Upper lobe of right lung (tissue), 1 donor: ENCODE results near the gene GLO1. TPM values are rescaled to one million over a fixed set of nuclear protein-coding genes. Genes with fewer than 3 reads are reported as not detected.
"Not testable (repeated sequence)": the region's sequence is repeated elsewhere in the genome, so short reads cannot be mapped to it uniquely, and the experiment has no call there.

ENCODE experiments used
- ATAC-seq: fragments of 200-7000 bp; cut with Tn5 transposase; one replicate; pipeline ENCODE4 v1.9.1; 2020; ENCODE audit warnings: mild to moderate bottlenecking, moderate library complexity
- DNase-seq: peaks from one replicate; pipeline ENCODE4 v3.0.0-alpha.2; 2020
- H3K27ac ChIP-seq: fragments of 200-600 bp; one replicate; pipeline ENCODE4 v1.8.0; 2022
- H3K27me3 ChIP-seq: fragments of 200-600 bp; one replicate; pipeline ENCODE4 v1.8.0; 2022; ENCODE audit warnings: mild to moderate bottlenecking
- H3K36me3 ChIP-seq: fragments of 200-600 bp; one replicate; pipeline ENCODE4 v1.8.0; 2022
- H3K4me1 ChIP-seq: fragments of 200-600 bp; one replicate; pipeline ENCODE4 v1.8.0; 2022
- H3K4me3 ChIP-seq: fragments of 200-600 bp; one replicate; pipeline ENCODE4 v1.8.0; 2022; ENCODE audit warnings: mild to moderate bottlenecking
- H3K9me3 ChIP-seq: fragments of 200-600 bp; one replicate; pipeline ENCODE4 v1.8.0; 2022
- CTCF ChIP-seq: fragments of 200-600 bp; IDR thresholded peaks from one replicate; pipeline ENCODE4 v1.8.0; 2022; ENCODE audit warnings: antibody characterized with exemption
- intact Hi-C: fragments of 100-400 bp; cut with DNase I; formaldehyde crosslinking; loops from one replicate; pipeline ENCODE4 v1.11.0; 2022
- total RNA-seq: library from RNA; stranded (reverse); fragmentation: NEBNext Ultra II Directional; extraction: Animal tissue kit (Norgen Biotek cat#: 25700); gene quantifications from one replicate; pipeline ENCODE4 v1.2.1, GENCODE V29; 2021
- donor health status: DM: no; HTN: yes; CAD: no; lungs with severe emphysema.

The GLO1 gene
- total RNA-seq, 1 donor from 2014 or later, result 91.4 TPM

DNA sequence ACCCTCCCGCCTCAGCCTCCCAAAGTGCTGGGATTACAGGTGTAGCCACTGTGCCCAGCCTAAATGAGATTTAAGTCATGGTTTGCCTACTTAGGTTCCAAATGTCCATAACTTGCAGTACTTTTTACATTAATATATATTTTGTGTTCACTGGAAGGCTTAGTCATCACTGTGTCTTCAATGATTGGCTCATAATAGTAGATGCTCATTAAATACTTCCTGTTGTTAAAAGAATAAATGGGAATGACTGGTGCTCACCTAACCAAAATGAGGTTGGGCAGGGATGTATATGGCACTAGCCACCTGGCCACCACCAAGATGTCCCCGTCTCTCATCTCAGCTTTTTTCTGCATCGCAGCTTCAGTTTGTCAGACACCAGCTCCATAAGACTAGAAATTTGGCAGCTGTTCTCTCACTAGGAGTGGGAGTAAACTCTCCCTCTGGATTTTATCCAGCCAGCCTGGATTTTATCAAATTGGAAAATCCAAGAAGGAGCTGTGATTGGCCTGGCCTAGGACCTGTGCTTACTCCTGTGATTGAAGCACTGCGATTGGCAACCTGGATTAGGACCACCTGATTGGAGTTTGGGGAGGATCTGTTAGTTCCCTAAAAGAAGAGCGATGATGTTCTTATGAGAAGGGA is 1.1 kb upstream of the GLO1 start:
- no peak overlapping the region for H3K4me3 ChIP-seq
- no peaks in the 10 kb centered on the region for H3K4me1 ChIP-seq
- no peak for ATAC-seq
- intact Hi-C loops, result no loop called here
- TF ChIP-seq CTCF, result no peak
- no peak for DNase-seq
- no peak overlapping the region for H3K27ac ChIP-seq
- peaks cover 3% of the 10 kb centered on the region for H3K9me3 ChIP-seq
- H3K27me3 ChIP-seq, result no peaks in the 10 kb centered on the region
- H3K36me3 ChIP-seq, result no peaks in the 10 kb centered on the region

DNA sequence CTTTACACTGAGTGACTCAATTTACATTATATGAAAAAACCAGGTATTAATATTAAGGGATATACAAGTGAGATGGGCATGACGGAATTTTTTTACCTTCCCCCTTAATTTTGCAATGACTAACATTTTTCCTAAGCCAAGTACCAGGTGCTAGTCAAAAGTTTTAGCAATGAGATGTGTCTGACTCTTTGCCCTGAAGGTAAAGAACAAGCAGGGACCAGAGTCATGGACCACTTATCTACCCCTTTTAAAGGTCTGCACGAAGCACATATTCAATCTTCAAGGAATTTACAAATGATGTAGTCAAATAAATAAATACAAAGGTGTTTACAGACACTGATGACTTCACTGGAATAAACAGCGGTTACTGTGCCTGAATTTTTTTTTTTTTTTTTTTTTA is 1.4 kb downstream of the GLO1 start:
- no peak for DNase-seq
- peaks cover 3% of the 10 kb centered on the region for H3K9me3 ChIP-seq
- H3K4me1 ChIP-seq, result no peaks in the 10 kb centered on the region
- TF ChIP-seq CTCF, result no peak
- peak overlapping the region; percentile 88 for H3K4me3 ChIP-seq
- H3K36me3 ChIP-seq, result no peaks in the 10 kb centered on the region
- intact Hi-C loops, result no loop called here
- no peak overlapping the region for H3K27ac ChIP-seq
- no peaks in the 10 kb centered on the region for H3K27me3 ChIP-seq
- no peak for ATAC-seq

- H3K4me1 ChIP-seq, H3K9me3 ChIP-seq, ATAC-seq, H3K36me3 ChIP-seq, H3K27me3 ChIP-seq, H3K4me3 ChIP-seq, intact Hi-C loops, DNase-seq, H3K27ac ChIP-seq: not testable (repeated sequence)
Measured at GRCh38 chr6:38699702-38700101, 3.2 kb downstream of the GLO1 start.

DNA sequence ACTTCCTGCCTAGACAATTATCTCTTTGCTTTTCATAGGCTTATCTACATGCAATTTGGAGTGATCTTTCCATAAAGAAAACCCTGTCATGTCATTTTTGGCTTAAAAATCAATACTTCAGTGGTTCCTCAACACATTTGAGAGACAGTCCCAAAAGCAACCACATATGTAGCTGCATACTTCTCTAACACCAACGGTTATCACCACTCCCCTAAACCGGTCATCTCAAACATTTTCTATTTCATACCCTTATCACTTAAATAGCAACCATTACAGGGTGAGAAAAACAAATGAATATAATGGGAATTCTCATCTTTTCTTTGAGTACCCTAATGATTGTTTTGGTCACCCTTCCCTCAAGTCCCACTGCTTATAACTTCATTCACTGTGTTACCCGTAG is 5.1 kb downstream of the GLO1 start:
- intact Hi-C loops, result no loop called here
- no peaks in the 10 kb centered on the region for H3K4me1 ChIP-seq
- no peak for DNase-seq
- peaks cover 3% of the 10 kb centered on the region for H3K9me3 ChIP-seq
- ATAC-seq, result no peak
- H3K27me3 ChIP-seq, result no peaks in the 10 kb centered on the region
- no peak overlapping the region for H3K4me3 ChIP-seq
- no peak for TF ChIP-seq CTCF
- H3K27ac ChIP-seq, result no peak overlapping the region
- no peaks in the 10 kb centered on the region for H3K36me3 ChIP-seq

DNA sequence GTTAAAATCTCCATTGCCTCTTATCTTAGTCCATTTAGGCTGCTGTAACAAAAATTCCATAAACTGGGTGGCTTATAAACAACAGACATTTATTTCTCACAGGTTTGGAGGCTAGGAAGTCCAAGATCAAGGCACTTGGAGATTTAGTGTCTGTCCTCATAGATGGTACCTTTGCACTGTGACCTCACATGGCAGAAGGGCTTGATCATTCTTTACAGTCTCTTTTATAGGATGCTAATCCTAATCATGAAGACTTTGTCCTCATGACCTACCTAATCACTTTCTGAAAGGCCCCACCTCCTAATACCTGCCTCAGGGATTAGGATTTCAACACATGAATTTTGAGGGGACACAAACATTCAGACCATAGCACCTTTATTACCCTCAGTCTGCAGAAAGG is 6.6 kb downstream of the GLO1 start:
- ATAC-seq, result no peak
- H3K36me3 ChIP-seq, result no peaks in the 10 kb centered on the region
- intact Hi-C loops, result no loop called here
- no peak overlapping the region for H3K27ac ChIP-seq
- H3K9me3 ChIP-seq, result peaks cover 3% of the 10 kb centered on the region
- no peak for TF ChIP-seq CTCF
- no peaks in the 10 kb centered on the region for H3K27me3 ChIP-seq
- H3K4me1 ChIP-seq, result no peaks in the 10 kb centered on the region
- DNase-seq, result no peak
- H3K4me3 ChIP-seq, result no peak overlapping the region

DNA sequence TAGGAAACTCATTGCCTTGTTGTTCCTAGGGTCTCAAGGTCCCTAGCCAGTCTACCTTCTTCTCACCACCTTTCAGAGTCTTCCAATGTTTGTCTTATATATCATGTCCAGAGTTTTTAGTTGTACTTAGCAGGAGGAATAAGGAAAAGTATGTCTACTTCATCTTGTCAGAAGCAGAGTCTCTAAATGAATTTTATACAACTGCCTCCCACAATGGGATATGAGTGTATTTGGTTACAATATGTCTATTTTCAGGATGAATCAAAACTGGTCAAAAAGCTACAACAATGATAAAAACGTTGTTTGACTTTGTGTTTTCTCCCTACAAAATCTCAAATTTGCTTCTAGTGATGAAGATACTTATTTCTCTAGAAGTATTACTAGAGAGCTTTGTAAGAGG is 7.0 kb downstream of the GLO1 start:
- Histone ChIP-seq H3K4me3 (no peak overlapping the region), H3K9me3 (peaks cover 3% of the 10 kb centered on the region), H3K36me3 (no peaks in the 10 kb centered on the region), H3K27ac (no peak overlapping the region), H3K27me3 (no peaks in the 10 kb centered on the region), H3K4me1 (no peaks in the 10 kb centered on the region)
- DNase-seq, result no peak
- intact Hi-C loops, result no loop called here
- ATAC-seq, result no peak
- no peak for TF ChIP-seq CTCF
